Keratinocyte (primary cell): ENCODE data around the gene ARHGAP20.

Source experiments
- CTCF ChIP-seq, 3 experiments: IDR thresholded peaks in 1 of 3; conservative IDR thresholded peaks in 1 of 3; optimal IDR thresholded peaks in 1 of 3; 2 replicates in 2 of 3; 3 replicates in 1 of 3; pipeline versions ENCODE3 to v1.5.1; 2011; ENCODE audit warnings: low read length in 3 of 3, mild to moderate bottlenecking in 3 of 3, moderate library complexity in 2 of 3, control low read depth in 1 of 3, inconsistent platforms in 1 of 3; ENCODE audit not compliant: insufficient read depth in 2 of 3; ENCODE audit errors: extremely low read depth in 1 of 3
- EZH2 ChIP-seq: IDR thresholded peaks from one replicate; pipeline ENCODE4 v1.6.1; 2012; ENCODE audit warnings: inconsistent platforms, mild to moderate bottlenecking, low read length, moderate library complexity

GRCh38 chr11:110757066-110757465 lies 44.8 kb upstream of the ARHGAP20 start:
- TF ChIP-seq EZH2 (no peak), CTCF (optimal IDR thresholded peaks at IDR 0.05 in 1 of 3, IDR thresholded peaks at IDR 0.05 in 1 of 3, conservative IDR thresholded peaks at IDR 0.05 in 1 of 3; ENCODE audit: extremely low read depth in 1 of 3, insufficient read depth in 2 of 3, low read length in 3 of 3) (no peak)
